ENCODE data around the gene NNMT. TPM values are rescaled to one million over a fixed set of nuclear protein-coding genes. Genes with fewer than 3 reads are reported as not detected.

The NNMT gene
- polyA plus RNA-seq, 1 of the 3 experiments (the other 2 are of a cell fraction) = 84.6 TPM

DNA sequence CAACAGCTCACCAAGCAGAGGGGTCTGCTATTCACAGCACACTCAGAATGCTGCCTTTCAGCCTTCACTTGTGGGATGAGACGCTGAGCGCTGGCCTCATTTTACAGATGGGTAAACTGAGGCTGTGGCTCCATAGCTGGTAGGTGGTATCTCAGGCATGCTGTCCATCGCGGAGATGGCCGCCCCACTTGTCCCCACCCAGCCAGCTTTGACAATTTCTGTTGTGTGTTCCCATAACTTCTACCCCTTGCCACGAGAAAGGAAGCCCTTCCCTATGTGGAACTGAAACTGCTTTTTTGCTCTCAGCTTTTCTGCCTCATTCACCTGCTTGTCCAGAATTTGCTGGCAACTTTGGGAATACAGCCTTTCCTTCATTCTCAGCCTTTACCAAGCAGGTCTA lies 36.1 kb upstream of the NNMT start:
- Histone ChIP-seq H3K27me3 (ENCODE audit: insufficient read depth) (peaks cover 15% of the 10 kb centered on the region), H4K20me1 (ENCODE audit: insufficient read depth) (no peaks in the 10 kb centered on the region), H2AFZ (ENCODE audit: low read depth) (no peak overlapping the region), H3K9ac (no peak overlapping the region), H3K4me1 (ENCODE audit: control insufficient read depth in 1 of 2, insufficient read depth in 2 of 2, low read depth in 1 of 2, low read length in 1 of 2) (no peaks in the 10 kb centered on the region; a peak in 1 of 4 replicates), H3K27ac (ENCODE audit: low read depth in 2 of 2, low read length in 1 of 2) (no peak overlapping the region), H3F3A (replicated peaks; ENCODE audit: insufficient read depth) (no peaks in the 10 kb centered on the region), H3K9me2 (no peaks in the 10 kb centered on the region), H3K79me2 (ENCODE audit: insufficient read depth) (no peaks in the 10 kb centered on the region), H3K9me3 (no peaks in the 10 kb centered on the region), H3K4me2 (no peak overlapping the region), H3K36me3 (replicated peaks in 1 of 2; ENCODE audit: control insufficient read depth in 1 of 2, insufficient read depth in 2 of 2, low read length in 1 of 2) (no peaks in the 10 kb centered on the region), H3K4me3 (ENCODE audit: low read depth in 2 of 2, low read length in 1 of 2) (no peak overlapping the region)
- ChIA-PET POLR2A (no interaction called here), CTCF (interaction anchor here (0.6 to 11.8 kb wide), 50 partner anchors 9 to 486 kb away, joined by 3 to 445 read pairs (median 14); partner anchors contain the start of genes HTR3A, HTR3B and ZW10)
- DNase-seq = no peak
- WGBS (ENCODE audit: low lambda C conversion rate) = 71% methylated on average over 6 of the region's 6 CpGs
- no peak for TF ChIP-seq RXRA (IDR thresholded peaks at IDR 0.05; ENCODE audit: borderline replicate concordance, low read depth)
- no peak for TF ChIP-seq TAF1 (IDR thresholded peaks at IDR 0.05; ENCODE audit: borderline replicate concordance, low read depth, low read length)
- TF ChIP-seq, protein P1, sequence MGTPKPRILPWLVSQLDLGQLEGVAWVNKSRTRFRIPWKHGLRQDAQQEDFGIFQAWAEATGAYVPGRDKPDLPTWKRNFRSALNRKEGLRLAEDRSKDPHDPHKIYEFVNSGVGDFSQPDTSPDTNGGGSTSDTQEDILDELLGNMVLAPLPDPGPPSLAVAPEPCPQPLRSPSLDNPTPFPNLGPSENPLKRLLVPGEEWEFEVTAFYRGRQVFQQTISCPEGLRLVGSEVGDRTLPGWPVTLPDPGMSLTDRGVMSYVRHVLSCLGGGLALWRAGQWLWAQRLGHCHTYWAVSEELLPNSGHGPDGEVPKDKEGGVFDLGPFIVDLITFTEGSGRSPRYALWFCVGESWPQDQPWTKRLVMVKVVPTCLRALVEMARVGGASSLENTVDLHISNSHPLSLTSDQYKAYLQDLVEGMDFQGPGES (IDR thresholded peaks at IDR 0.05; ENCODE audit: low read depth, low read length) = no peak
- no peak for TF ChIP-seq FOXM1 (IDR thresholded peaks at IDR 0.05; ENCODE audit: low read depth)
- no peak for TF ChIP-seq TCF12 (IDR thresholded peaks at IDR 0.05)
- TF ChIP-seq MEF2A (IDR thresholded peaks at IDR 0.05; ENCODE audit: borderline replicate concordance, low read depth) = no peak
- TF ChIP-seq YY1 (IDR thresholded peaks at IDR 0.05; ENCODE audit: low read depth) = no peak
- no peak for TF ChIP-seq SMC3 (IDR thresholded peaks at IDR 0.05; ENCODE audit: low read depth, low read length)
- TF ChIP-seq GABPA (IDR thresholded peaks at IDR 0.05; ENCODE audit: low read depth) = no peak
- TF ChIP-seq CHD2 (IDR thresholded peaks at IDR 0.05; ENCODE audit: low read length, partially characterized antibody) = no peak
- TF ChIP-seq, protein P2, sequence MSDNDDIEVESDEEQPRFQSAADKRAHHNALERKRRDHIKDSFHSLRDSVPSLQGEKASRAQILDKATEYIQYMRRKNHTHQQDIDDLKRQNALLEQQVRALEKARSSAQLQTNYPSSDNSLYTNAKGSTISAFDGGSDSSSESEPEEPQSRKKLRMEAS (IDR thresholded peaks at IDR 0.05; ENCODE audit: low read depth) = no peak

DNA sequence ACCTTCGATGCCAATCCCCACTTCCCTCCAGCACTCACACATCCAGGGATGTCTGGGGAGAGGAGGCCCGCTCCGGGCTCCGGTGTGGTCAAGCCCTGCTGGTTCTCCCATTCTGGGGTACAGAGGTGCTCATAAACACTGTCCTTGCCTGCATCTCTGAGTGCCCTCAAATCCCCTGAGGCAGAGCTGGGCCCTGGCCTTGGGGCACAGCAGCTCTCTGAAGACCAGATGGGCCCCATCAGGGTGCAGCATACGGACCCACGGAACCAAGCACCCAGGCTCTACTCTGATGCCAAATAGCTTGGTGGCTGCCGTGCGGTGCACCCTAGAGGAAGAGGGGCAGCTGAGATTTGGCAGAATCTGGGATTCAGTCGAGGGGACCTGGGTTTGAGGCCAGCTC lies 35.7 kb upstream of the NNMT start:
- no peaks in the 10 kb centered on the region for H3K79me2 ChIP-seq (ENCODE audit: insufficient read depth)
- no peak overlapping the region for H3K9ac ChIP-seq
- no peak overlapping the region for H2AFZ ChIP-seq (ENCODE audit: low read depth)
- no peak for DNase-seq
- H3K9me3 ChIP-seq = no peaks in the 10 kb centered on the region
- H3K9me2 ChIP-seq = no peaks in the 10 kb centered on the region
- H4K20me1 ChIP-seq (ENCODE audit: insufficient read depth) = no peaks in the 10 kb centered on the region
- no peak overlapping the region for H3K4me3 ChIP-seq (ENCODE audit: low read depth in 2 of 2, low read length in 1 of 2)
- H3F3A ChIP-seq (replicated peaks; ENCODE audit: insufficient read depth) = no peaks in the 10 kb centered on the region
- H3K4me1 ChIP-seq (ENCODE audit: control insufficient read depth in 1 of 2, insufficient read depth in 2 of 2, low read depth in 1 of 2, low read length in 1 of 2) = no peaks in the 10 kb centered on the region; a peak in 1 of 4 replicates
- no peak overlapping the region for H3K4me2 ChIP-seq
- H3K36me3 ChIP-seq (replicated peaks in 1 of 2; ENCODE audit: control insufficient read depth in 1 of 2, insufficient read depth in 2 of 2, low read length in 1 of 2) = no peaks in the 10 kb centered on the region
- 41% methylated on average over 9 of the region's 9 CpGs for WGBS (ENCODE audit: low lambda C conversion rate)
- H3K27ac ChIP-seq (ENCODE audit: low read depth in 2 of 2, low read length in 1 of 2) = no peak overlapping the region
- peaks cover 19% of the 10 kb centered on the region for H3K27me3 ChIP-seq (ENCODE audit: insufficient read depth)
- ChIA-PET POLR2A (no interaction called here), CTCF (interaction anchor here (0.6 to 11.8 kb wide), 67 partner anchors 9 to 946 kb away, joined by 3 to 445 read pairs (median 10); partner anchors contain the start of genes HTR3A, HTR3B, TTC12 and ZW10)
- no peak for TF ChIP-seq TEAD4 (IDR thresholded peaks at IDR 0.05; ENCODE audit: borderline replicate concordance, insufficient read depth)
- TF ChIP-seq RCOR1 (IDR thresholded peaks at IDR 0.05; ENCODE audit: low read length) = no peak
- TF ChIP-seq MXI1 (IDR thresholded peaks at IDR 0.05; ENCODE audit: low read depth, low read length) = no peak
- TF ChIP-seq, protein P3, sequence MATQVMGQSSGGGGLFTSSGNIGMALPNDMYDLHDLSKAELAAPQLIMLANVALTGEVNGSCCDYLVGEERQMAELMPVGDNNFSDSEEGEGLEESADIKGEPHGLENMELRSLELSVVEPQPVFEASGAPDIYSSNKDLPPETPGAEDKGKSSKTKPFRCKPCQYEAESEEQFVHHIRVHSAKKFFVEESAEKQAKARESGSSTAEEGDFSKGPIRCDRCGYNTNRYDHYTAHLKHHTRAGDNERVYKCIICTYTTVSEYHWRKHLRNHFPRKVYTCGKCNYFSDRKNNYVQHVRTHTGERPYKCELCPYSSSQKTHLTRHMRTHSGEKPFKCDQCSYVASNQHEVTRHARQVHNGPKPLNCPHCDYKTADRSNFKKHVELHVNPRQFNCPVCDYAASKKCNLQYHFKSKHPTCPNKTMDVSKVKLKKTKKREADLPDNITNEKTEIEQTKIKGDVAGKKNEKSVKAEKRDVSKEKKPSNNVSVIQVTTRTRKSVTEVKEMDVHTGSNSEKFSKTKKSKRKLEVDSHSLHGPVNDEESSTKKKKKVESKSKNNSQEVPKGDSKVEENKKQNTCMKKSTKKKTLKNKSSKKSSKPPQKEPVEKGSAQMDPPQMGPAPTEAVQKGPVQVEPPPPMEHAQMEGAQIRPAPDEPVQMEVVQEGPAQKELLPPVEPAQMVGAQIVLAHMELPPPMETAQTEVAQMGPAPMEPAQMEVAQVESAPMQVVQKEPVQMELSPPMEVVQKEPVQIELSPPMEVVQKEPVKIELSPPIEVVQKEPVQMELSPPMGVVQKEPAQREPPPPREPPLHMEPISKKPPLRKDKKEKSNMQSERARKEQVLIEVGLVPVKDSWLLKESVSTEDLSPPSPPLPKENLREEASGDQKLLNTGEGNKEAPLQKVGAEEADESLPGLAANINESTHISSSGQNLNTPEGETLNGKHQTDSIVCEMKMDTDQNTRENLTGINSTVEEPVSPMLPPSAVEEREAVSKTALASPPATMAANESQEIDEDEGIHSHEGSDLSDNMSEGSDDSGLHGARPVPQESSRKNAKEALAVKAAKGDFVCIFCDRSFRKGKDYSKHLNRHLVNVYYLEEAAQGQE (IDR thresholded peaks at IDR 0.05; ENCODE audit: low read depth, low read length) = no peak
- no peak for TF ChIP-seq FOXJ3 (CRISPR knock-in tag; IDR thresholded peaks at IDR 0.05)
- TF ChIP-seq MEF2A (IDR thresholded peaks at IDR 0.05; ENCODE audit: borderline replicate concordance, low read depth) = no peak
- TF ChIP-seq, protein P2 (IDR thresholded peaks at IDR 0.05; ENCODE audit: low read depth) = no peak
- TF ChIP-seq, protein P4, sequence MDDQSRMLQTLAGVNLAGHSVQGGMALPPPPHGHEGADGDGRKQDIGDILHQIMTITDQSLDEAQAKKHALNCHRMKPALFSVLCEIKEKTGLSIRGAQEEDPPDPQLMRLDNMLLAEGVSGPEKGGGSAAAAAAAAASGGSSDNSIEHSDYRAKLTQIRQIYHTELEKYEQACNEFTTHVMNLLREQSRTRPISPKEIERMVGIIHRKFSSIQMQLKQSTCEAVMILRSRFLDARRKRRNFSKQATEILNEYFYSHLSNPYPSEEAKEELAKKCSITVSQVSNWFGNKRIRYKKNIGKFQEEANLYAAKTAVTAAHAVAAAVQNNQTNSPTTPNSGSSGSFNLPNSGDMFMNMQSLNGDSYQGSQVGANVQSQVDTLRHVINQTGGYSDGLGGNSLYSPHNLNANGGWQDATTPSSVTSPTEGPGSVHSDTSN (IDR thresholded peaks at IDR 0.05) = no peak
- TF ChIP-seq, protein P5, sequence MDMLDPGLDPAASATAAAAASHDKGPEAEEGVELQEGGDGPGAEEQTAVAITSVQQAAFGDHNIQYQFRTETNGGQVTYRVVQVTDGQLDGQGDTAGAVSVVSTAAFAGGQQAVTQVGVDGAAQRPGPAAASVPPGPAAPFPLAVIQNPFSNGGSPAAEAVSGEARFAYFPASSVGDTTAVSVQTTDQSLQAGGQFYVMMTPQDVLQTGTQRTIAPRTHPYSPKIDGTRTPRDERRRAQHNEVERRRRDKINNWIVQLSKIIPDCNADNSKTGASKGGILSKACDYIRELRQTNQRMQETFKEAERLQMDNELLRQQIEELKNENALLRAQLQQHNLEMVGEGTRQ (IDR thresholded peaks at IDR 0.05; ENCODE audit: borderline replicate concordance, low read depth, low read length) = no peak
- TF ChIP-seq, protein P6, sequence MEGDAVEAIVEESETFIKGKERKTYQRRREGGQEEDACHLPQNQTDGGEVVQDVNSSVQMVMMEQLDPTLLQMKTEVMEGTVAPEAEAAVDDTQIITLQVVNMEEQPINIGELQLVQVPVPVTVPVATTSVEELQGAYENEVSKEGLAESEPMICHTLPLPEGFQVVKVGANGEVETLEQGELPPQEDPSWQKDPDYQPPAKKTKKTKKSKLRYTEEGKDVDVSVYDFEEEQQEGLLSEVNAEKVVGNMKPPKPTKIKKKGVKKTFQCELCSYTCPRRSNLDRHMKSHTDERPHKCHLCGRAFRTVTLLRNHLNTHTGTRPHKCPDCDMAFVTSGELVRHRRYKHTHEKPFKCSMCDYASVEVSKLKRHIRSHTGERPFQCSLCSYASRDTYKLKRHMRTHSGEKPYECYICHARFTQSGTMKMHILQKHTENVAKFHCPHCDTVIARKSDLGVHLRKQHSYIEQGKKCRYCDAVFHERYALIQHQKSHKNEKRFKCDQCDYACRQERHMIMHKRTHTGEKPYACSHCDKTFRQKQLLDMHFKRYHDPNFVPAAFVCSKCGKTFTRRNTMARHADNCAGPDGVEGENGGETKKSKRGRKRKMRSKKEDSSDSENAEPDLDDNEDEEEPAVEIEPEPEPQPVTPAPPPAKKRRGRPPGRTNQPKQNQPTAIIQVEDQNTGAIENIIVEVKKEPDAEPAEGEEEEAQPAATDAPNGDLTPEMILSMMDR (IDR thresholded peaks at IDR 0.05) = no peak
